DLD1 (cell line): ENCODE measurements around the gene SMOC1.

ENCODE experiments used
- in situ Hi-C: cut with HindIII; loops from 2 replicates; pipeline ENCODE4 v1.10.0; 2017; ENCODE audit warnings: low sequenced_read_pairs

The SMOC1 gene

GRCh38 chr14:69938751-69939150 is 59.5 kb downstream of the SMOC1 start:
- in situ Hi-C loops = no loop called here

- in situ Hi-C loops = no loop called here
Observed at GRCh38 chr14:69941768-69942742, 62.8 kb downstream of the SMOC1 start.

GRCh38 chr14:69943084-69943780 is 64.0 kb downstream of the SMOC1 start:
- in situ Hi-C loops = no loop called here

GRCh38 chr14:69945347-69945746 is 66.1 kb downstream of the SMOC1 start:
- in situ Hi-C loops = no loop called here

GRCh38 chr14:69945912-69946311 is 66.7 kb downstream of the SMOC1 start:
- in situ Hi-C loops = no loop called here

- in situ Hi-C loops = no loop called here
Observed at GRCh38 chr14:69948351-69948750, 69.1 kb downstream of the SMOC1 start.

GRCh38 chr14:69951263-69951662 is 72.0 kb downstream of the SMOC1 start:
- in situ Hi-C loops = no loop called here

GRCh38 chr14:69951935-69952334 is 72.7 kb downstream of the SMOC1 start:
- in situ Hi-C loops = no loop called here

GRCh38 chr14:69953266-69953915 is 74.2 kb downstream of the SMOC1 start:
- in situ Hi-C loops = no loop called here

- in situ Hi-C loops = no loop called here
Observed at GRCh38 chr14:69955855-69956845, 76.9 kb downstream of the SMOC1 start.

- in situ Hi-C loops = no loop called here
Observed at GRCh38 chr14:69956970-69957369, 77.8 kb downstream of the SMOC1 start.

GRCh38 chr14:69957986-69958385 is 78.8 kb downstream of the SMOC1 start:
- in situ Hi-C loops = no loop called here

- in situ Hi-C loops = no loop called here
Observed at GRCh38 chr14:69959136-69959535, 79.9 kb downstream of the SMOC1 start.

- in situ Hi-C loops = no loop called here
Observed at GRCh38 chr14:69960296-69960695, 81.1 kb downstream of the SMOC1 start.

- in situ Hi-C loops = no loop called here
Observed at GRCh38 chr14:69963966-69964365, 84.8 kb downstream of the SMOC1 start.

- in situ Hi-C loops = no loop called here
Observed at GRCh38 chr14:69964841-69965240, 85.6 kb downstream of the SMOC1 start.

GRCh38 chr14:69968132-69968531 is 88.9 kb downstream of the SMOC1 start:
- in situ Hi-C loops = no loop called here

GRCh38 chr14:69968681-69969080 is 89.5 kb downstream of the SMOC1 start:
- in situ Hi-C loops = no loop called here

- in situ Hi-C loops = no loop called here
Observed at GRCh38 chr14:69972755-69973154, 93.5 kb downstream of the SMOC1 start.

- in situ Hi-C loops = no loop called here
Observed at GRCh38 chr14:69973846-69974245, 94.6 kb downstream of the SMOC1 start.
